ENCODE data around the gene DOCK4.
"Not testable (repeated sequence)": the region's sequence is repeated elsewhere in the genome, so short reads cannot be mapped to it uniquely, and the experiment has no call there.

Gene DOCK4

DNA sequence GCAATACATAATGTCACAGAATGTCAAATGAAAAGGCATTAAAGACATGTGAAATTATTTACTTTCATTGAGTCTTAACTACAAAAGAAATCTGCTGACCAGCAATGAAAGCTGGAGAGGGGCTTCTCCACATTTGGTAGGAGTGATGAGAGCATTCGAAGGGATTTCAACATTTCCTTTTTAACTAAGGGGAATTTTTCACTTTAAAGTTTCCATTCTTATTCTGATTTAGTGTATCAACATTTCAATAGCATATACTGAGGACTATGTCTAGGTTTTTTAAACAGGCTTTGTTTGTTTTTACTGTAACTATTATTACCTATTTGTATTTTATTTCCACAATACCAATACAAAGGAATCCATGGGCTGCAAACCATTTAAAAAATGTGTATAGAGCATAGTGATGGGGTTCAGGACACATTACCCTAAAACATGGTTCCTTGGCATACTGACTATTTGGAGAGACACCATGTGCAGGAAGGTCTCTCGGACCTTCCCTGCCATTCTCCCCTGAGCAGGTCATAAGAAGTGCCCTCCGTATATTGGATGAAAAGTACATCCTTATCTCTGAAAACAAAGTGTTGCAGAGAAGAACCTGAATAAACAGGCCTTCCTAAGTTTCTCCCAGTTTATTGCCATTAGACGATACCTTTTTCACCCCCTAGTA lies 278.7 kb downstream of the DOCK4 start:
- FAIRE-seq, result no peak

- no peak for FAIRE-seq
These were observed 285.9 kb downstream of the DOCK4 start for GRCh38 chr7:111920329-111920728.

DNA sequence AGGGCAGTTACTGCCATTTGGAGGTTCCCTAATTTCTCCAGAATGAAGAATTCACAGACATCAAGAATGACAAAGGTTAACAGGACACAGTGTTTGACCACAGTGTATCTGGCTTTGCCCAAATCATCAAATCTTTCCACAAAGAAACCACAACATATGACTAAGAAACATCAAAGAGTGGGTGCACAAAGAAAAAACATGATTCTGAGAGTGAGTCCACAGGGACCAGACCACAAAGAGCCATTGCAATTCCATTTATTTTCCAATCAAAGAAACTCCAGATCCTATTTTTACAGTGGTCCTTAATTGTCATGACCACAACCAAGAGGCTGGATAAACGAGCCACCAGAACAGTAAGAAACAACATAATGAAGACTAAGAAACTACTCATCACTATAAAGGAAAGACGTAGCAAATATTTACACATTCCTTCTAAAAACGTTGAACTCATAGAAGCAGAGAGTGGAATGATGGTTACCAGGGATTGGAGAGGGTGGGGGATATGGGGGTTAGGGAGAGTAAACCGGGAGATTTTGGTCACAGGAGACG lies 286.5 kb downstream of the DOCK4 start:
- FAIRE-seq, result no peak

- FAIRE-seq, result no peak
These were observed 287.0 kb downstream of the DOCK4 start for GRCh38 chr7:111919164-111919563.

- no peak for FAIRE-seq
These were observed 287.7 kb downstream of the DOCK4 start for GRCh38 chr7:111918461-111918860.

- not testable (repeated sequence) for FAIRE-seq
These were observed 288.8 kb downstream of the DOCK4 start for GRCh38 chr7:111917404-111917803.

DNA sequence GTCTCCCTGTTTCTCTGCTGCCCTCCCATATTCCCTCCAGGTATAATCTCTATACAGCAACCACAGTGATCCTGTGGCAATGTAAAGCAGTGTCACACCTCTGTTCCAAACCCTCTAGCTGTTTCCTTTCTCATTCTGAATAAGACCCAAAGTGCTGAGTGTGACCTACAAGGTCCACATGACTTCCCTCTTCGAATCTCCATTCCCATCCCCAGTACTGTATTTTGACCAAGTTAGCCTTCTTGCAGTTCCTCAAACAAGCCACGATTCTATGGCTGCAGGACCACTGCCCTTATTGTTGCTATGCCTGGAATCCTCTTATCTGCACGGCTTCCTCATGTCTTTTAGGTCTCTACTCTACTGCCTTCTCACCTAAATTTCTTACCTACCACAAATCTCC lies 291.9 kb downstream of the DOCK4 start:
- FAIRE-seq, result no peak

- FAIRE-seq, result no peak
These were observed 294.8 kb downstream of the DOCK4 start for GRCh38 chr7:111911166-111911961.

DNA sequence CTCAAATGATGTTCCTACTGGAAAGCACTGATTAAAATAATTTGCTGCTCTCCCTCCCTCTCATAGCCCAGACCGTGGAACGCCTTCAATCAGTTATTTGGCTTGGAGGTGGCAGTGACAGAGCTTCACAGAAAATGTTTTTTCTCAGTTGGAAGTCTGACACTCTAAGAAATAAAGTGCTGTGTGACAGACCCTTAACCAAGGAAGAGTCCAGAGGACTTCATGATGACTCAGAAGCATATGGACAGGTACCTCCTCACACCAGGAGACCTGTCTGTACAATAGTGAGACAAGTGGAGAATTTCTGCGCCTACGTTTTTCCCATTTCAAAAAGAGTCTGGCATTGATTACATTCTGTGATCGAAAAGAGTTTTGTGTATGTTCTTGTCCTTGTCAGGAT lies 295.5 kb downstream of the DOCK4 start:
- no peak for FAIRE-seq

DNA sequence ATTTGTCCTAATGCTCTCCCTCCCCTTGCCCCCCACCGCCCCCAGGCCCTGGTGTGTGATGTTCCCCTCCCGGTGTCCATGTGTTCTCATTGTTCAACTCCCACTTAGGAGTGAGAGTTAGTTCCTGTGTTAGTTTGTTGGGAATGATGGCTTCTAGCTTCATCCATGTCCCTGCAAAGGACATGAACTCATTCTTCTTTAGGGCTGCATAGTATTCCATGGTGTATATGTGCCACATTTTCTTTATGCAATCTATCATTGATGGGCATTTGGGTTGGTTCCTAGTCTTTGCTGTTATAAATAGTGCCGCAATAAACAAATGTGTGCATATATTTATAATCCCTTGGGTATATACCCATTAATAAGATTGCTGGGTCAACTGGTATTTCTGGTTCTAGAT lies 297.5 kb downstream of the DOCK4 start:
- FAIRE-seq, result not testable (repeated sequence)

GRCh38 chr7:111903797-111904196 lies 302.4 kb downstream of the DOCK4 start:
- no peak for FAIRE-seq

- FAIRE-seq, result no peak
These were observed 303.2 kb downstream of the DOCK4 start for GRCh38 chr7:111903016-111903415.

- no peak for FAIRE-seq
These were observed 305.9 kb downstream of the DOCK4 start for GRCh38 chr7:111900283-111900682.

DNA sequence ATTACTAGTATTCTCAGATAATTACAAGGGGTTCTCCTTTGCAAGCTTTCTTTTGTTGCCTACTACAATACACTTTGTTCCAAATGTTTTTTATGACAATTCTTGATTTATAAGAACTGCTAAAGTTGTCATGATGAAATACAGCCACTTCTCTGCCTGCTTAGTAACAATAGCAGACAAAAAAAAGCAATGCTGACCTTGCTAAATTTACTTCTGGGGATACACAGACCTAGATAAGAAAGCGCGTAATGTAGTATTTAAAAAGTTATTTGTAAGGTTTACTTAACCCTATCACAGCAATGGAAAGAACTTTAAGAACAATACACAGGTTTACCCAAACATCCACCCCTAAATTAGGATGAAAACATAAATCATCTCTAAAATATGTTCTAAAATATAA lies 311.1 kb downstream of the DOCK4 start:
- no peak for FAIRE-seq

DNA sequence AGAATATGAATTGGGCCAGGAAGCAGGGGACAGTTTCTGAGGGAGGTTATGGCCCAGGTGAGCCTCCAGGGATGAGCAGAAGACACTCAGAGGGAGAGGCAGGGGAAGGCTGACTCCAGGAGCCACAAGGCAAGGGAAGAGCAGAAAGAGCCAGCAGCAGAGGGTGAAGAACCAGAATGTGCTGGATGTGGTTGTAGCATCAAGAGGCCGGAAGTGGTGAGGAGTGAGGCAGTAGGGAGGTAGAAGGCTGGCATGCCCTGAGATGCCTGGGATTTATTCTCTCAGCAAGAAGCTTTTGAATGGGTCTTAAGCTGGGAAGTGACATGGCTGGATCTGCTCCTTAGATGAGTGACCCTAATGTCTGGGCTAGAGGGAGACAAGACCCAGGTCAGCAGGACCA lies 311.7 kb downstream of the DOCK4 start:
- FAIRE-seq, result no peak

DNA sequence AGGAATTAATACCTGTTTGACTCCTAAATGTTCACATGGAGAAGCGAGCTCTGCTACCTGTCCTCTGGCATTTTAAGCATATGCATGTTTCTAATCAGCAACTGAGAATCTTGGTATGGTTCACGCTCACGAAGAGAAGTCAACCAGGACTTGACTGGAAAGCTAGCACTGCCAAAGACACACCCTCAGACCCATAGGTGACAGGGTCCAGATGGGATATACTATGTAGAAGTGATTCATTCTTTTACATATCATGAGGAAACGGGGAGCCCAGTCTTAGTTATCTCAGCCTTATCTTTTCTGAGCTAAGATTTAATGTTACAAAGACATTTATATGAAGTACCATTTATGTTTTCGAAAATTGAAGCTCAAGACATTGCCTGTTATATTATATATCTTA lies 313.0 kb downstream of the DOCK4 start:
- no peak for FAIRE-seq

GRCh38 chr7:111892588-111892987 lies 313.6 kb downstream of the DOCK4 start:
- FAIRE-seq, result no peak

GRCh38 chr7:111887734-111888133 lies 318.5 kb downstream of the DOCK4 start:
- no peak for FAIRE-seq

DNA sequence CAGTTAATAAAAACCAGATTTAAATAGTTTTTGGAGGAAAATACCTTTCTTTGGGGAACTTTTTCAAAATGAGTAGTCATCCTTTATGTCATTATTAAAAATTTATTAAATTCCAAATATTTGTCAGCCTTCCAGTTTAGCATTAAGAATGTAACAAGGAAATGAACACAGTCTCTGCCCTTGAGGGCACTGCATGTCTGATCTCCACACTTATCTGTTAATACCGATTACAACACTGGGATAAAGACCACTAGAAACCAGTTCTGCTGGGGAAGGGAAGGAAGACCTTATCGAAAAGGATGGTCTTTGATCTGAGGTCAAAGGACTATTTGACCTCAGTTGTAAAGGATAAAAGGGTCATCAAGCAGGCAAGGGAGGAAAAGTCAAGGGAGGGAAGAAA lies 320.0 kb downstream of the DOCK4 start:
- FAIRE-seq, result no peak

GRCh38 chr7:111883241-111883640 lies 323.0 kb downstream of the DOCK4 start:
- no peak for FAIRE-seq

- no peak for FAIRE-seq
These were observed 327.4 kb downstream of the DOCK4 start for GRCh38 chr7:111878785-111879184.

- FAIRE-seq, result no peak
These were observed 328.3 kb downstream of the DOCK4 start for GRCh38 chr7:111877931-111878330.

DNA sequence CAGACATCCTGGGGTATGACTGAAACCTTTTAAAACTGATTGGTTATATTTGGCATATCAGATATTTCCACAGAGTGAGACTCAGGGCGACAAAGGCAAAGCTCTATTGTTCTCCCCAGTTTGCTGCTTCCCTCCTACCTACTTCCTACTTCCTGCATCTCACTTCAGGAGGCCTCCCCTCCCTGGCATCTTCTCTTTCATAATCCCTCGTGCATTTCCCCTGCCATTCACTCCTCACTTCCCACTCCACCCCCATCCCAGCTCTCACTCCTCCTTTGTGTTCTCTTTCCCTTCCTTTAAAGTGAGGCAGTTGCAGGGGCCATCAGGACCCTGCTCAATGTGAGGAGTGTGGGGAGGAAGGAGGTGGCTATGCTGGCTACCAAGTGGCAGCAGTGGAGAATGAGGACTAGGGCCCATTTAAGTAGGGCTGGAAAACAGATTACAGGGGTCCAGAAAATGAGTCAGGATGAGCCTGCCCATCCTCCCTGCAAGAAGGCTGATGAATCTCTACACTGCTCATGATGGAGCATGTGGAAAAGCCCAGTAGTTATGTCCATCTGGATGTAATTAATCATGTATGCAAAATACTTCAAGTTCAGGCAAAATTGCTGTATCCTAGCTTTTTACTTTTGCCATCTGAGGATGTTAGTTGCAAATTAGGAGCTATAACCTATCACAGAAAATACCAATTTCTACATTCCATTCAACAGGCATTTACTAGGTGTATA lies 332.1 kb downstream of the DOCK4 start:
- FAIRE-seq, result no peak

DNA sequence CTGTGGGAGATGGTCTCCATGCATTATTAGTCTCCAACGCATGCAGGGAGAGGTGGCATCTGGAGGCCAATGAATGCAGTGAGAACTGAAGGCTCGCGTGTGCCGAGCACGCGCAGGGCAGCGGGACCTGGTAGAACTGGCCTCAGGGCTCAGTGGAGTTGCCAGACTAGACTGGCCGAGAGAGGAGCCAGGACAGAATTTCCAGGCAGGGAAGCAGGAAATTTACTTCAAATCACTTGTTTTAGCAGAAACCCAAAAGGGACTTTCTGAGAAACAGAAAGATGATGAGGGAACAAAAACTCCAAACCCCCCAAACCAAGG lies 332.9 kb downstream of the DOCK4 start:
- FAIRE-seq, result no peak
